Left ventricle myocardium inferior (tissue), 1 donor: ENCODE measurements around the gene AS3MT. TPM values are rescaled to one million over a fixed set of nuclear protein-coding genes. Genes with fewer than 3 reads are reported as not detected.

Source experiments
- DNase-seq: peaks from one replicate; pipeline ENCODE4 v3.0.0-alpha.2; 2020
- H3K27ac ChIP-seq: fragments of 200-600 bp; replicated peaks from 2 replicates; pipeline ENCODE4 v1.8.0; 2021
- H3K27me3 ChIP-seq: fragments of 200-600 bp; 2 replicates; pipeline ENCODE4 v1.8.0; 2021; ENCODE audit warnings: low read depth
- H3K36me3 ChIP-seq: fragments of 200-600 bp; 2 replicates; pipeline ENCODE4 v1.8.0; 2021
- H3K4me1 ChIP-seq: fragments of 200-600 bp; 2 replicates; pipeline ENCODE4 v1.8.0; 2021
- H3K4me3 ChIP-seq: fragments of 200-600 bp; 2 replicates; pipeline ENCODE4 v1.8.0; 2021; ENCODE audit warnings: mild to moderate bottlenecking, moderate library complexity
- H3K9me3 ChIP-seq: fragments of 200-600 bp; replicated peaks from 2 replicates; pipeline ENCODE4 v1.8.0; 2021
- intact Hi-C: fragments of 100-400 bp; cut with micrococcal nuclease; formaldehyde crosslinking; loops from one replicate; pipeline ENCODE4 v1.11.0; 2022
- total RNA-seq: library from RNA; stranded (reverse); fragmentation: NEBNext Ultra II Directional; extraction: Animal tissue kit (Norgen Biotek cat#: 25700); gene quantifications from one replicate; pipeline ENCODE4 v1.2.1, GENCODE V29; 2021
- TF ChIP-seq, protein P1 (sequence below): fragments of 200-600 bp; IDR thresholded peaks from 2 replicates; pipeline ENCODE4 v1.8.0; 2021; ENCODE audit warnings: antibody characterized with exemption, mild to moderate bottlenecking, borderline replicate concordance
- donor health status: DM: no; HTN: yes; CAD: no; lungs with severe emphysema.

Gene AS3MT
- total RNA-seq, 1 donor from 2014 or later: 17.2 TPM

DNA sequence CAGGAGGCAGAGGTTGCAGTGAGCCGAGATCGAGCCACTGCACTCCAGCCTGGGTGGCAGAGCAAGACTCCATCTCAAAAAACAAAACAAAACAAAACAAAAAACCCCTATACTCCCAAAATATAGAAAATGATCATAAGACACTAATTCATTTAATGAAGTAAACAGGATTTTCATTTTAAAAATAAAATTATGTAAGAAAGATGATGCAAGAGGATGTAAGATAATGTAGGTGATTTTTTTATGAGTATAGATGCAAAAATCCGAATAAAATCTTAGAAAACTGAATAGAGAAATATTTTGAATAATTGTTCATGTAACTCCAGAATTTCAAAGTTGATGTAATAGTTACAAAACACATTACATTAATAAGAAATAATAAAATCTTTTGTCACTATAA, 3.6 kb upstream of the AS3MT start:
- DNase-seq: no peak

DNA sequence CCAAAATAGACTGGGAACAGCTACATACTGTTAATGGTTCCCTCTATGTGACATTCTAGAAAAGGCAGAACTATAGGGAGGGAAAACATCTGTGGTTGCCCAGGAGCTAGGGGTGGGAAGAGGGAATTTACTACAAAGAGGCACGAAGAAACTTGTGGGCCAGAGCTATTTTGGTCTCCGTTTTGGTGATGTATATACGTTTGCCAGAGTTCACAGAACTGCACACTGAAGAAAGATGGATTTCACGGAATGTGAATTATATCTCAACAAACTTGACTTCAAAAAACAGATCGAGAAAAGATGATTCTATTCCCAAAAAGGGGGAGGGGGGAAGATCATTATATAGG, 386 bp upstream of the AS3MT start:
- TF ChIP-seq, protein P1, sequence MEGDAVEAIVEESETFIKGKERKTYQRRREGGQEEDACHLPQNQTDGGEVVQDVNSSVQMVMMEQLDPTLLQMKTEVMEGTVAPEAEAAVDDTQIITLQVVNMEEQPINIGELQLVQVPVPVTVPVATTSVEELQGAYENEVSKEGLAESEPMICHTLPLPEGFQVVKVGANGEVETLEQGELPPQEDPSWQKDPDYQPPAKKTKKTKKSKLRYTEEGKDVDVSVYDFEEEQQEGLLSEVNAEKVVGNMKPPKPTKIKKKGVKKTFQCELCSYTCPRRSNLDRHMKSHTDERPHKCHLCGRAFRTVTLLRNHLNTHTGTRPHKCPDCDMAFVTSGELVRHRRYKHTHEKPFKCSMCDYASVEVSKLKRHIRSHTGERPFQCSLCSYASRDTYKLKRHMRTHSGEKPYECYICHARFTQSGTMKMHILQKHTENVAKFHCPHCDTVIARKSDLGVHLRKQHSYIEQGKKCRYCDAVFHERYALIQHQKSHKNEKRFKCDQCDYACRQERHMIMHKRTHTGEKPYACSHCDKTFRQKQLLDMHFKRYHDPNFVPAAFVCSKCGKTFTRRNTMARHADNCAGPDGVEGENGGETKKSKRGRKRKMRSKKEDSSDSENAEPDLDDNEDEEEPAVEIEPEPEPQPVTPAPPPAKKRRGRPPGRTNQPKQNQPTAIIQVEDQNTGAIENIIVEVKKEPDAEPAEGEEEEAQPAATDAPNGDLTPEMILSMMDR: no peak
- intact Hi-C loops: no loop called here
- peak overlapping the region; percentile 65 for H3K27ac ChIP-seq

More for the DNA sequence above, 3.6 kb upstream of the AS3MT start:
- TF ChIP-seq, protein P1: no peak
- peaks cover 4% of the 10 kb centered on the region for H3K27me3 ChIP-seq
- H3K27ac ChIP-seq: no peak overlapping the region
- H3K9me3 ChIP-seq: no peaks in the 10 kb centered on the region
- intact Hi-C loops: no loop called here
- no peak overlapping the region for H3K4me3 ChIP-seq
- peaks cover 38% of the 10 kb centered on the region for H3K36me3 ChIP-seq
- H3K4me1 ChIP-seq: peaks cover 18% of the 10 kb centered on the region

DNA sequence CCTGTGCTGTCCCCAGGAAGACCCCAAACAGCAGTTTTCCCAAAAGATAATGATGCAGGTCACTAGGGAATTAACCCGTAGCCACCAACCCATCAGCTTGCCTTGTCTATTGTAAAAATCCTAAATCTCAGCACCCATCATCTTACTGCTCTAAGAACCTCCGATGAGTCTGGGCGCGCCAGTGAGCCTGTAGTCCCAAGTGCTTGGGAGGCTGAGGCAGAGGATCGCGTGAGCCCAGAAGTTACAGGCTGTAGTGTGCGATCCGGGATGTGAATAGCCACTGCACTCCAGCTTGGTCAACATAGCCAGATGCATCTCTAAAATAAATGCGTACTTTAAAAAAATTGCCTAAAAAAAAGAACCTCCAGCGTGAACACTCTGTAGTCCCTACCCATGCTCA, 951 bp downstream of the AS3MT start:
- peaks cover 6% of the 10 kb centered on the region for H3K27me3 ChIP-seq
- peaks cover 16% of the 10 kb centered on the region for H3K4me1 ChIP-seq
- H3K4me3 ChIP-seq: peak overlapping the region; percentile 68
- peak overlapping the region; percentile 65 for H3K27ac ChIP-seq
- TF ChIP-seq, protein P1: no peak
- H3K36me3 ChIP-seq: peaks cover 10% of the 10 kb centered on the region
- DNase-seq: no peak
- intact Hi-C loops: no loop called here
- no peaks in the 10 kb centered on the region for H3K9me3 ChIP-seq

More for the DNA sequence above, 386 bp upstream of the AS3MT start:
- peaks cover 16% of the 10 kb centered on the region for H3K4me1 ChIP-seq
- H3K4me3 ChIP-seq: peak overlapping the region; percentile 68
- DNase-seq: no peak
- no peaks in the 10 kb centered on the region for H3K9me3 ChIP-seq
- H3K27me3 ChIP-seq: peaks cover 6% of the 10 kb centered on the region
- peaks cover 10% of the 10 kb centered on the region for H3K36me3 ChIP-seq

DNA sequence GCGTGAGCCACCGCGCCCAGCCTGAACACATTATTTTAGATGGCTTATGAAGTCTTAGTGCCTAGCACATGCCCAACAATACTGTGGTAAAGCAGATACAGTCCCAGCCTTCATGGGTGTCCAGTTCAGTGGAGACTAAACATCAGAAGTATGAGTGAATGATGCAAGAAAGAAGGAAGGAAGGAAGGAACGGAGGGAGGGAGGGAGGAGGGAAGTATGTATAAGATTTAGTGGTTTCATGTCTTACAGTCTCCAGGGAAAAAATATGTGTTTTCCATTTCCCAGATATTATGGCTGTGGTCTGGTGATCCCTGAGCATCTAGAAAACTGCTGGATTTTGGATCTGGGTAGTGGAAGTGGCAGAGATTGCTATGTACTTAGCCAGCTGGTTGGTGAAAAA, 2.9 kb downstream of the AS3MT start:
- no peak for DNase-seq
- peaks cover 6% of the 10 kb centered on the region for H3K27me3 ChIP-seq
- H3K9me3 ChIP-seq: no peaks in the 10 kb centered on the region
- peaks cover 16% of the 10 kb centered on the region for H3K4me1 ChIP-seq
- intact Hi-C loops: no loop called here
- peaks cover 5% of the 10 kb centered on the region for H3K36me3 ChIP-seq
- H3K27ac ChIP-seq: no peak overlapping the region
- no peak overlapping the region for H3K4me3 ChIP-seq
- TF ChIP-seq, protein P1: no peak

DNA sequence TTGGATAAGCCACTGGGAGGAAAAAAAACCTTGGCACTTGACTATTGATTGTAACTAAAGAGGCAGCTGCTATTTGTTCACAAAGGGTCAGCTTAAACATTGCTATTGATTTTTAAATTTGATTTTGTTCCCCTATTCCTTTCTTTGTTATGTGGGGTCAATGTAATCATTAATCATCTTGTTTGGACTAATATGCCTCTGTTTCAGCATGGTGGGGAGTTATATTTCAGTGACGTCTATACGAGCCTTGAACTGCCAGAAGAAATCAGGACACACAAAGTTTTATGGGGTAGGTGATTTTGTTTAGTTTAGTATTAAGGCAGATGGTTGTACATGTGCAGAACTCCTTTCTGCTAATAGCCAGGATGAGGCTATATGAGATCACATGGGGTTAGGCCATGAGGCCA, 7.5 kb downstream of the AS3MT start:
- Histone ChIP-seq H3K27ac (no peak overlapping the region), H3K4me1 (peaks cover 8% of the 10 kb centered on the region), H3K27me3 (no peaks in the 10 kb centered on the region), H3K4me3 (no peak overlapping the region), H3K36me3 (peaks cover 14% of the 10 kb centered on the region), H3K9me3 (no peaks in the 10 kb centered on the region)
- no peak for DNase-seq
- intact Hi-C loops: no loop called here
- TF ChIP-seq, protein P1: no peak

DNA sequence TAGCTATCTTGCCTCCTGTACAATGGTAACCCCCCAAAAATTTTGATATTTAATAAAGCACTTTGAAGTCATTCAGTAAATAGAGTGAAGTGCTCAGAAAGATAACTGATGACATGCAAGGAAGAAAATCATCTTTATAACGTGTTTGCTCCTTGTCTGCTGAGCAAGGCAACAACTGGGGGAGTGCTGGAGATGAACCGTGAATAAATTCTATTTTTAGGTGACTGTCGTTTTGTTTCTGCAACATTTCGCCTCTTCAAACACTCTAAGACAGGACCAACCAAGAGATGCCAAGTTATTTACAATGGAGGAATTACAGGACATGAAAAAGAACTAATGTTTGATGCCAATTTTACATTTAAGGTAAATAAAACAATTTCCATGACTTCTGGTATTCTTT, 9.4 kb downstream of the AS3MT start:
- TF ChIP-seq, protein P1: no peak
- Histone ChIP-seq H3K36me3 (peaks cover 14% of the 10 kb centered on the region), H3K27me3 (no peaks in the 10 kb centered on the region), H3K4me3 (no peak overlapping the region), H3K27ac (peak overlapping the region; percentile 7), H3K9me3 (no peaks in the 10 kb centered on the region), H3K4me1 (peaks cover 8% of the 10 kb centered on the region)
- DNase-seq: no peak
- intact Hi-C loops: no loop called here
